H9 (cell line): ENCODE data around the gene CEP128. TPM values are rescaled to one million over a fixed set of nuclear protein-coding genes. Genes with fewer than 3 reads are reported as not detected.

Experiments
- DNase-seq: peaks from one replicate; pipeline ENCODE4 v3.0.0-alpha.2; 2017
- H2AFZ ChIP-seq: one replicate; pipeline ENCODE4 v1.6.1; 2013; ENCODE audit warnings: mild to moderate bottlenecking, low read length, control low read depth, moderate library complexity
- H2AK5ac ChIP-seq: 2 replicates; pipeline ENCODE4 v1.6.1; 2013; ENCODE audit warnings: low read length, control low read depth, mixed read lengths; ENCODE audit not compliant: insufficient read length
- H2BK120ac ChIP-seq: one replicate; pipeline ENCODE4 v1.6.1; 2013; ENCODE audit warnings: low read depth, mild to moderate bottlenecking, low read length, control low read depth, inconsistent platforms; ENCODE audit not compliant: poor library complexity, severe bottlenecking
- H2BK12ac ChIP-seq: 2 replicates; pipeline ENCODE4 v1.6.1; 2013; ENCODE audit warnings: low read length, control low read depth, mixed read lengths, low read depth; ENCODE audit not compliant: insufficient read length
- H2BK15ac ChIP-seq: 2 replicates; pipeline ENCODE4 v1.6.1; 2013; ENCODE audit warnings: low read depth, low read length, control low read depth
- H2BK20ac ChIP-seq: one replicate; pipeline ENCODE4 v1.6.1; 2013; ENCODE audit warnings: low read depth, mild to moderate bottlenecking, low read length, control low read depth, inconsistent platforms; ENCODE audit not compliant: poor library complexity, severe bottlenecking
- H2BK5ac ChIP-seq: 2 replicates; pipeline ENCODE4 v1.6.1; 2013; ENCODE audit warnings: low read length, control low read depth, mixed read lengths; ENCODE audit not compliant: insufficient read length
- H3K14ac ChIP-seq: 2 replicates; pipeline ENCODE4 v1.6.1; 2013; ENCODE audit warnings: low read length, control low read depth; ENCODE audit not compliant: insufficient read depth
- H3K18ac ChIP-seq: 2 replicates; pipeline ENCODE4 v1.6.1; 2013; ENCODE audit warnings: low read depth, mild to moderate bottlenecking, mixed read lengths, low read length, control low read depth; ENCODE audit not compliant: insufficient read length
- H3K23ac ChIP-seq: 2 replicates; pipeline ENCODE4 v1.6.1; 2013; ENCODE audit warnings: low read length, control low read depth, mixed read lengths, low read depth; ENCODE audit not compliant: insufficient read length
- H3K23me2 ChIP-seq: 2 replicates; pipeline ENCODE4 v1.6.1; 2013; ENCODE audit warnings: low read depth, mild to moderate bottlenecking, mixed read lengths, low read length, control low read depth; ENCODE audit not compliant: insufficient read length, poor library complexity, severe bottlenecking
- H3K27ac ChIP-seq: 2 replicates; pipeline ENCODE4 v1.5.1; 2013; ENCODE audit warnings: low read length, control low read depth, mixed read lengths, low read depth; ENCODE audit not compliant: insufficient read length
- H3K27me3 ChIP-seq: 2 replicates; pipeline ENCODE4 v1.6.1; 2013; ENCODE audit warnings: low read length, control low read depth, inconsistent platforms; ENCODE audit not compliant: insufficient read depth
- H3K4ac ChIP-seq: 2 replicates; pipeline ENCODE4 v1.6.1; 2013; ENCODE audit warnings: low read depth, mild to moderate bottlenecking, control low read depth, inconsistent platforms, low read length, moderate library complexity
- H3K4me1 ChIP-seq: 2 replicates; pipeline ENCODE4 v1.6.1; 2013; ENCODE audit warnings: low read length, control low read depth, inconsistent platforms; ENCODE audit not compliant: insufficient read depth
- H3K4me2 ChIP-seq: 2 replicates; pipeline ENCODE4 v1.6.1; 2013; ENCODE audit warnings: low read length, control low read depth, mixed read lengths; ENCODE audit not compliant: insufficient read length, insufficient read depth
- H3K56ac ChIP-seq: 2 replicates; pipeline ENCODE4 v1.6.1; 2013; ENCODE audit warnings: low read depth, mild to moderate bottlenecking, mixed read lengths, low read length, control low read depth; ENCODE audit not compliant: insufficient read length
- H3K79me1 ChIP-seq: 2 replicates; pipeline ENCODE4 v1.6.1; 2013; ENCODE audit warnings: low read depth, mild to moderate bottlenecking, moderate library complexity, low read length, control low read depth, inconsistent platforms; ENCODE audit not compliant: insufficient read depth, poor library complexity, severe bottlenecking
- H3K79me2 ChIP-seq: 2 replicates; pipeline ENCODE4 v1.6.1; 2013; ENCODE audit warnings: low read length, control low read depth, inconsistent platforms; ENCODE audit not compliant: insufficient read depth
- H3K9ac ChIP-seq: 2 replicates; pipeline ENCODE4 v1.6.1; 2013; ENCODE audit warnings: low read length, control low read depth, mixed read lengths; ENCODE audit not compliant: insufficient read length; ENCODE audit errors: extremely low read depth
- H3K9me3 ChIP-seq: one replicate; pipeline ENCODE4 v1.6.1; 2013; ENCODE audit warnings: low read depth, low read length, inconsistent platforms; ENCODE audit not compliant: control insufficient read depth
- H3T11ph ChIP-seq: one replicate; pipeline ENCODE4 v1.6.1; 2013; ENCODE audit warnings: mild to moderate bottlenecking, low read length, control low read depth, inconsistent platforms
- H4K20me1 ChIP-seq: one replicate; pipeline ENCODE4 v1.6.1; 2013; ENCODE audit not compliant: control insufficient read depth, insufficient read length, insufficient read depth
- H4K5ac ChIP-seq: 2 replicates; pipeline ENCODE4 v1.6.1; 2013; ENCODE audit warnings: low read depth, mild to moderate bottlenecking, mixed read lengths, low read length, control low read depth; ENCODE audit not compliant: insufficient read length
- H4K8ac ChIP-seq: replicated peaks from 2 replicates; pipeline ENCODE4 v1.6.1; 2013; ENCODE audit warnings: low read length, control low read depth, mixed read lengths, low read depth; ENCODE audit not compliant: insufficient read length
- H4K91ac ChIP-seq: 2 replicates; pipeline ENCODE4 v1.6.1; 2013; ENCODE audit warnings: low read depth, mild to moderate bottlenecking, moderate library complexity, mixed read lengths, low read length, control low read depth; ENCODE audit not compliant: insufficient read length
- H3K27ac Mint-ChIP-seq, 3 experiments: 2 replicates in 2 of 3; 3 replicates in 1 of 3; pipeline ENCODE4 v1.8.0; 2020 to 2021; ENCODE audit warnings: mixed read lengths in 3 of 3, mild to moderate bottlenecking in 1 of 3, moderate library complexity in 1 of 3
- H3K27me3 Mint-ChIP-seq: 2 replicates; pipeline ENCODE4 v1.8.0; 2021; ENCODE audit warnings: low read depth, mild to moderate bottlenecking, moderate library complexity, mixed read lengths
- H3K36me3 Mint-ChIP-seq, 3 experiments: 2 replicates in 2 of 3; 3 replicates in 1 of 3; pipeline ENCODE4 v1.8.0; 2020 to 2021; ENCODE audit warnings: low read depth in 3 of 3, mixed read lengths in 3 of 3; ENCODE audit not compliant: insufficient read depth in 1 of 3
- H3K4me1 Mint-ChIP-seq, 2 experiments: 2 replicates each; pipeline ENCODE4 v1.8.0; 2020; ENCODE audit warnings: mixed read lengths in 2 of 2
- H3K4me3 Mint-ChIP-seq, 2 experiments: 2 replicates in 1 of 2; 3 replicates in 1 of 2; pipeline ENCODE4 v1.8.0; 2020 to 2021; ENCODE audit warnings: mild to moderate bottlenecking in 2 of 2, mixed read lengths in 2 of 2, moderate library complexity in 1 of 2
- H3K9me3 Mint-ChIP-seq, 2 experiments: 2 replicates in 1 of 2; 3 replicates in 1 of 2; pipeline ENCODE4 v1.8.0; 2020; ENCODE audit warnings: mild to moderate bottlenecking in 2 of 2, mixed read lengths in 2 of 2, moderate library complexity in 1 of 2
- CTCF ChIP-seq: fragments of 200-600 bp; sonication (generic); conservative IDR thresholded peaks from 3 replicates; pipeline ENCODE4 v1.8.0; 2021; ENCODE audit warnings: antibody characterized with exemption, mild to moderate bottlenecking
- WGBS: extraction: QIAGEN DNeasy Blood & Tissue Kit; methylation state at CpG from one replicate; pipeline ENCODE4 v1.1.7; 2013; ENCODE audit warnings: missing lambda C conversion rate, low lambda C conversion rate, mixed read lengths; ENCODE audit not compliant: insufficient read length; ENCODE audit errors: extremely low coverage; 5-methylcytosine and 5-hydroxymethylcytosine counted together
- total RNA-seq: library from RNA; stranded (reverse); gene quantifications from 2 replicates; pipeline ENCODE4 v1.2.1, GENCODE V29; 2021

Gene CEP128
- total RNA-seq, 1 experiment from 2014 or later, result 16.3 TPM

- no peak overlapping the region for H2BK5ac ChIP-seq
- H2BK15ac ChIP-seq, result no peak overlapping the region
- no CpG with 5 or more reads among the region's 1 CpG for WGBS
- H2BK12ac ChIP-seq, result no peak overlapping the region
- H4K91ac ChIP-seq, result no peak overlapping the region
- H3K23me2 ChIP-seq, result no peaks in the 10 kb centered on the region
- no peak for TF ChIP-seq CTCF
- H2BK120ac ChIP-seq, result no peak overlapping the region
- H4K20me1 ChIP-seq, result no peaks in the 10 kb centered on the region
- no peak overlapping the region for H3K4me2 ChIP-seq
- no peak overlapping the region for H3K4me3 Mint-ChIP-seq
- no peak overlapping the region for H3K27ac ChIP-seq
- H2AFZ ChIP-seq, result no peak overlapping the region
- H3K18ac ChIP-seq, result no peak overlapping the region
- no peaks in the 10 kb centered on the region for H3K9me3 ChIP-seq
- no peak overlapping the region for H3K9ac ChIP-seq
- no peak overlapping the region for H2BK20ac ChIP-seq
- no peaks in the 10 kb centered on the region for H3K27me3 Mint-ChIP-seq
- no peak overlapping the region for H3K56ac ChIP-seq
- no peaks in the 10 kb centered on the region for H3K79me1 ChIP-seq
- no peak overlapping the region for H3K14ac ChIP-seq
- H2AK5ac ChIP-seq, result no peak overlapping the region
- H3K4me1 Mint-ChIP-seq, result no peaks in the 10 kb centered on the region
- H3K36me3 Mint-ChIP-seq, result no peaks in the 10 kb centered on the region
- no peak overlapping the region for H3K23ac ChIP-seq
- H4K8ac ChIP-seq, result no peak overlapping the region
- no peak for DNase-seq
- H3K79me2 ChIP-seq, result no peaks in the 10 kb centered on the region
- H3K9me3 Mint-ChIP-seq, result no peaks in the 10 kb centered on the region
- no peaks in the 10 kb centered on the region for H3K4me1 ChIP-seq
- H4K5ac ChIP-seq, result no peak overlapping the region
- no peaks in the 10 kb centered on the region for H3K27me3 ChIP-seq
- no peak overlapping the region for H3T11ph ChIP-seq
- no peak overlapping the region for H3K4ac ChIP-seq
- no peak overlapping the region for H3K27ac Mint-ChIP-seq
These were observed 283.4 kb downstream of the CEP128 start for GRCh38 chr14:80658155-80658554.
